Kidney capillary endothelial cell (primary cell): ENCODE results near the gene TMOD3.
"Not testable (repeated sequence)": the region's sequence is repeated elsewhere in the genome, so short reads cannot be mapped to it uniquely, and the experiment has no call there.

ENCODE experiments used
- DNase-seq: peaks from one replicate; pipeline ENCODE4 v3.0.0-alpha.2; 2018; ENCODE audit warnings: low spot score

TMOD3 gene

DNA sequence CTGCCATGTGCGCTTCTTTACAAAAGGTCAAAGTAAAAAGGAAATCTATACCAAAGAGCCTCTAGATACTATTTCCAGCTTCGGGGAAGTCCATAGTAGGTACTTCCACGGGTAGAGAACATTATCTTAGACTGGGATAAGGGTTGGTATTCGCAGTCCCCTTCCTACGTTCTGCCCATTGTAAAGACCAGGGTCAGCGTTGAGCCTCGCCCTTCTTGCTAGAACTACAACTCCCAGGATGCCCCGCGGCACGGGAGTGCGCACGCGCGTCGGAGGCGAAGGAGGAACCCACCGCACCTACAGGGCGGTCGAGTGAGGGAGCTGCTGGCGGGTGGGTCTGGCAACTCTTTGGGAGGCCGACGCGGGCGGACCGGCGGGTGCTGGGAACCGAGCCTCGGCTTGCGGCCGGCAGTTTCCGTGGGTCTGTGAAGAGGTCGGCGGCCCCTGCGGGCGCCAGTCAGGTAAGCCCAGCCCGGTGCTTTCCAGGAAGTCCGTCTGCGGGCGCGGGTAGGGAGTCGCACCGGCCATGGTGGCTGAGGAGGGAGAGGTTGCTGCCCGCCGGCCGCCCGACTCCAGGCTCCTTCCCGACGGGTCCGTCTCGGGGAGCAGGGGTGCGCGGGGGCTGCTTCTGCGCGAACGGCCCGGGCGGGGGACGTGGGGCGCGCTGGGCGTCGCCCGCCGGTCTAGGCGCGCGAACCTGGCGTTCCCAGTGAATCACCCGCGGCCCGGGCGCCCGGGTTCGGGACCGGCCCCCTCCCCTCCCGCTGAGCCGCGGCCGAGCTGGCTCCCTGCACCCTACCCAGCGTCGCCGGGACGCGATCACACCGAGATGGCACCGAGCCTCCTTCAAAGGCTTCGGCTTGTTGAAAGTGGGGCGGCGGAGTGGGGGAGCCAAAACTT is at the start of gene TMOD3:
Gene TMOD3 (plus strand): TSS at position 278 of the 900 bp plus-strand sequence. CDS start 33,232 bp downstream, outside the sequence.
- DNase-seq = peak; percentile 79

DNA sequence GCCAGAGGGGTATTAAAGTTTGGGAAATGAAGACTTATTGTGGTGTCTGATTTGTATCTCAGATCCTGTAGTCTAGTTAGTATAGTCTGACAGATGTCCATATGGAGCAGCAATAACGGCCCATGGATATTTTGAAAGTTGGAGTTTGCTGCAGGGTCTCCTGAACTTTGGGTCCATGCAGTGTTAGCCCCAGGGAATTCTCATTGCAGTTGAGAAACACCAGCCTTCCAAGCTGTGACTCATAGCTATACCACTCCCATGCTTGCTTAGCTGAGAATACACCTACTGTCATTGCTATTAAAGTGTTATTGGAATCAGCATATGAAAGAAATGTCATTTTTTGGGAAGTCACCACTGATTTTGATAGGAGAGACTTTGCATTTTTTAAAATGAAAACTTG is 48.8 kb upstream of the TMOD3 start:
- no peak for DNase-seq

DNA sequence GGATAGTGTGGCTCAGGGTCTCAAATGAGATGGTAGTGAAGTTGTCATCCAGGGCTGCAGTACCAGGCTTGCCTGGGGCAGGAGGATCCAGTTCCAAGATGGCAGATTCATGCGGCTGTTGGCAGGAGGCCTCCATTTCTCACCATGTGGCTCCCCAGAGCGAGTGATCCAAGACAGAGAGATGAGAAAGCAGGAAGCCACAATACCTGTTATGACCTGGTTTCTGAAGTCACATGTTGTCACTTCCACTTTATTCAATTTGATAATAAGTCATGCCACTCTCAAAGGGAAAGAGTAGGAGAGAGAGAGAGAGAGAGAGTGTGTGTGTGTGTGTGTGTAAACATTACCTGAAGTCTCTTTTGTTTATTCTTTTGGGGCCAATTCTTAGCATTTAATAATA is 47.9 kb upstream of the TMOD3 start:
- no peak for DNase-seq

DNA sequence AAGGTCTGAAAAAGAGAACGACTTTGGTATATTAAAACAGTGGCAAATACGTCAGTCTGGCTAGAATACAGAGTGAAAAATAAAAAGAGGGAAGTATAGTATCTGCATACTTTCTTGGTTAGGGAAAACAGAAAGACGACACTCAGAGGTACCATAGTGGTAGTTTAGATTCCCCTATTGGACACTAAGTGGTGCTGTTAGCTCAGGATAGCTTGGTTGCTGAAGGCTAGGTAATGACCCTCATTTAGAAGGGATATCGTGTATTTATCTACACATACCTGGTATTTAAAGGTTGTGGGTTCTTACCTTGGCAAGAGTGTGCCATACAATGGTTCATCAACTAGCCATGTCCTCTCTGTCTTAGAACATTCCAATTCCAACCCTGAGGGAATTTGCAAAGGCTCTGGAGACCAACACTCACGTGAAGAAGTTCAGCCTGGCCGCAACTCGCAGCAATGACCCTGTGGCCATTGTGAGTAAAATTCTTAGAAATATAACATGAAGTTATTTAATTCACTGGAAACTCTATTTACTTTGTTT is 47.0 kb upstream of the TMOD3 start:
- DNase-seq = no peak

DNA sequence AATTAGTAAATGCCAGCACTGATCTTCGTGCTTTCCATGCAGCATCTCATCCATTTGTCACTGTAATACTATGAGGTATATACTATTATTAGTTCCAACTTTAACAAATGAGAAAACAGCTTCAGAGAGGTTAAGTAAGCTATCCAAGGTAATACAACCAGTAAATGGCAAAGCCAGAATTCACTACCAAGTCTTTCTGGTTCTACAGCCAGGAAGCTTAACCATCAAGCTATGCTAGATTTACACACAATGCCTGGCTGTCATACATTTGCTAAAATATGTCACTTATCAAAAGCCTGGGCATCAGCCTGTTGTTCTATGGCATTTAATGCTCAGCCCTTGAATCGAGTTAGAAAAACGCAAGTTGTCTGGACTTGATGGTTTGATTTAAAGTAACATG is 45.5 kb upstream of the TMOD3 start:
- no peak for DNase-seq

DNA sequence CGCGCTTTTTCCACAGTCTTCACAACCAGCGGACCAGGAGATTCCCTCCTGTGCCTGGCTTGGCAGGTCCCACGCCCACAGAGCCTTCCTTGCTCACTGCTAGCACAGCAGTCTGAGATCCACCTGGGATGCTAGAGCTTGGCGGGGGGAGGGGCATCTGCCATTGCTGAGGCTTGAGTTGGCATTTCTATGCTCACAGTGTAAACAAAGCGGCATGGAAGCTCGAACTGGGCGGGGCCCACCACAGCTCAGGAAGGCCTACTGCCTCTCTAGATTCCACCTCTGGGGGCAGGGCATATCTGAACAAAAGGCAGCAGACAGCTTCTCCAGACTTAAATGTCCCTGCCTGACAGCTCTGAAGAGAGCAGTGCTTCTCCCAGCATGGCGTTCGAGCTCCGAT is 42.3 kb upstream of the TMOD3 start:
- not testable (repeated sequence) for DNase-seq

DNA sequence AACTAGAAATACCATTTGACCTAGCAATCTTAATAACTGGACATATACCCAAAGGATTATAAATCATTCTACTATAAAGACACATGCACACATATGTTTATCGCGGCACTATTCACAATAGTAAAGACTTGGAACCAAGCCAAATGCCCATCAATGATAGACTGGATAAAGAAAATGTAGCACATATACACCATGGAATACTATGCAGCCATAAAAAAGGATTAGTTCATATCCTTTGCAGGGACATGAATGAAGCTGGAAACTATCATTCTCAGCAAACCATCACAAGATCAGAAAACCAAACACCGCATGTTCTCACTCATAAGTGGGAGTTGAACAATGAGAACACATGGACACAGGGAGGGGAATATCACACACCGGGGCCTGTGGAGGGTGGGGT is 37.0 kb upstream of the TMOD3 start:
- DNase-seq = not testable (repeated sequence)

DNA sequence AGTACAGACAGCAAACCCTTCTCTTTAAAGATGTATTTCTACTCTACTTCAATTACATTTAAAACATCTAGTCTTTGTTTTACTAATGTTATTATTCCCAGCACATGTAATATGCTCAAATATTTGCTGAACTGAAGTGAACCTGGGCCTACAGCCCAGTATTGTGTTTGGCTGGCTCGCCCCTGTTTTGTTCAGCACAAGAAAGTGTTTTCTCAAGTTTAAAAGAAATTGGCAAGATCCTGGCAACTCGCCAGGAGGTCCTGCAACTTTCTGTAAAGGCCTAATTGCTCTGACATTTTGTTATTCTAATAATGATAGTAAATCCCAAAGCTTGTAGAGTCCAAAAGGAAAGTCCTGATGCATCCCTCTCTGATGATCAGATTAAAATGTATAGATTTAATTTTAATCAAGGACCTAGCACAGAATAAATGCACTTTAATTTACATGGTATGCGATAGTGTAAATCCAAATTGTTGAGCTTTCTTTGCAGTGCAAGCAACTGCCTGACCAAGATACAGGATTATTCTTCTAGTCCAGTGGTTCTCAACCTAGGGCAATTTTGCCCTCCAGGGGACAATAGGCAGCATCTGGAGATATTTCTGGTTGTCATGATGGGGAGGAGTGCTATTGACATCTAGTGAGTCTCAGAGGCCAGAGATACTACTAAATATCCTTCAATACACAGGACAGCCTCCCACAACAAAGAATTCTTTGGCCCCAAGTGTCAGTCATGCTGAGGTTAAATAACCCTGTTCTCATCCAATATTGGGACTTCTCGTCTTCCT is 35.7 kb upstream of the TMOD3 start:
- no peak for DNase-seq

DNA sequence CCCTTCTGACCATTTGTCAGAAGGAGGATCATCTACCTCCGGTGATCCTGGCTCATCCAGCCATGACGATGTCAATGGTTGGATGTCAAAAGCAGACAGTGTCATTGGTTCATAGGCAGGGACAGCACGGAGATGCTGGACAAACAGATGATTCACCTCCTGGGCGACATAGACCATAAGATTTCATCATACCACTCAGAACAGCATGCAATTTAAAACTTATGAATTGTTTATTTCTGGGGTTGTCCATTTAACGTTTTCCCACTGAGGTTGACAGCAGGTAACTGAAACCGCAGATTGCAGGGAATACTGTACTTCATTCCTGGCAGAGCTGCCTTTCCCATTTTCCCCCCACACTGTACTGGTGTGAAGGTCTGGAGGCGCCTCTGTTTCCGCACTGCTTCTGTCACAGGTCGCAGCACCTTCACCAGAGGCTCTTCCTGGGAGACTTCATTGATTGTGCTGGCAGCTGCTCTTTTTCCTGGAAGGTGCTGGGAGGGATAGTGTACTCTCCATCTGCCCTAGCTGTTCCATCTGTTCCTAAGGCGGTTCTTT is 32.5 kb upstream of the TMOD3 start:
- no peak for DNase-seq

DNA sequence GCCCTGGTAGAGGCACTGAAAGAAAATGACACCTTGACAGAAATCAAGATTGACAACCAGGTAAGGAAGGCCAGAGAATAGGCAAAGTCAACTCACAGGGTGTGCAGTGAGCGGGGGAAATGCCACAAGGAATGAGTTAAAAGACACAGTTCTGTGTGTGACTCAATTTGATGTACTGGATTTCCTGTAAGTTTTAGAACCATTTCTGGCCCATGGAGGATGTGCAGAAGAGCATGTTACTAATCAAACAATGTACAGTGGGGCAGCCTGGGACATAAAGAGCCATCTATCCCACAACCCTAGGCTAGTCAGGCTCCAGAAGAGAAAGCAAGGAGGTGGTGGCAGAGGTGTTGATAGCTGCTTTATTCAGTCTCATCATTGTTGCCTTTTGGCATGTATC is 31.2 kb upstream of the TMOD3 start:
- DNase-seq = no peak

DNA sequence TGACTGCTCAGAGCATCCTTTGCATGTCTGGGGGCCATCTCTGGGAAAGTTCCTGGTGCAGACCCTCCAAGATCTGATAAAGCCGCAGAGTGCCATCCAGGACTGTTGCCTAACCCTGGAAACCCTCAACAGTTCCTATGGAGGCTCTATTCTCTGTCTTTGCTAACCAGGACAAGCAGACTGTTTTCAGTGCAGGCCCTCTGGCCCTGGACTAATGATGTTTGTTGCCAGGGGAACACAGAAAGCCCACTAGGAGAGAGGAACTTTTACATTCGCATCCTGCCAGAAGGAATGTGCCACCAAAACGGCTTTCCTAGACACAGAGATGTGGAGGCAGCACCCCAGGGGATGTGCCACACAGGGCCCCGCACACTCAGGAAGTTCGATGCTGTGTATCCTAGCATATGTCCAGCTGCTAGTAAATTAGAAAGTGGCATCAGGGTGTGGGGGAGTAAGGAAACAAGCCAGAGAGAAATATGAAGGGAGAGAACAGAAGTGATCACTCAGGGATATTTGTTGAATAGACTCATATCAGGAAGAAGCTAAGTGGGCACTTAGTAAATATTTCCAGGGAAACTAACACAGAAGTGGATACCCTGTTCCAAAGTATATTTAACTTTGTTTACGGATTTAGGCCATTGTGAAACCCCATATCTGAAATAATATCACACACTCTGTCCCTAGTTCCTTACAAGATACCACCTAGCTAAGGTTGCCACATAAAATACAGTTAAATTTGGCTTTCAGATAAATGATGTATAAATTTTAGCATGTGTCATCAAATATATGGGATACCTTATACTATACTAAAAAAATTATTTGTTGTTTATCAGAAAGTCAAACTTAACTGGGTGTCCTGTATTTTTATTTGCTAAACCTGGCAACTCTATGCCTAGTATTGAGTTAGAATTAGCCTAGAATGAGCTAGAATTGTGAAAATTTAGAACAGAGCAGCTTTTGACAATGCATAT is 29.9 kb upstream of the TMOD3 start:
- DNase-seq = no peak

DNA sequence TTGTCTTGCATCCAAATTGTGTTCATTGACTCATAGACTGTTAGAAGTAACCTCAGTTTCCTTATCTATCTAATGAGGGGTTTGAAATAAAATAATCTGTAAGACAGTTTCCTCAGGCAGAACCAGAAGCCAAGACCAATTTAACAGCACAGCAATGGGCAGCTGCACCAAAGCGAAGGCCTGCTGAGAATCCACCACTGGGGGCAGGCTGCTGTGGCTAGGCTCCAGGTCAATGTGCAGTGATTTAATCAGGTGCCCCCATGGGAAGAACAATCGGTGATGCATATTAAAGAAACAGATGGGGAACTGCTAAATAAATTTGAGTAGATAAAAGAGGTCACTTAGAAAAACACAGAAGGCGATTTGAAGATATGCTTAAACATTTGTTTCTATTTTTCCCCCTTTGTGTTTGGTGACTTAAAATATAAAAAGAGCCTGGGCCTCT is 28.0 kb upstream of the TMOD3 start:
- no peak for DNase-seq

DNA sequence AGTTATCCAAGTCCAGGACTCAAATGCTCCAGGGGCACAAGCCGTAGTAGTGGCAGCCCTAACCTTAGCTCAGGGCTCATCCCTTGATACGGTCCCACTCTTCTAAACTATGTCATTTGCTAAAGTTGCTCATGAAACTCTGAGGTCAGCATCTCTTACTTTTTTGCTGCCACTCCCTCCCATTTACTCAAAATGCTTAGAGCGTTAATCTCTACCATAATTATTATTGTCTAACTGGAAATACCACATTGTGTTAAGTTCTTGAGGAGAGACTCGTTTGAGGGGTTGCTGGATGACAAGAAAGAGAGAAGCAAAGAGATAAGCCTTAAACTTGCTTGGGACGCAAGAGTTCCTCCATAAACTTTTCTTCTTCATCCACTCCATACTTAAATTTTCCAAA is 26.9 kb upstream of the TMOD3 start:
- no peak for DNase-seq

DNA sequence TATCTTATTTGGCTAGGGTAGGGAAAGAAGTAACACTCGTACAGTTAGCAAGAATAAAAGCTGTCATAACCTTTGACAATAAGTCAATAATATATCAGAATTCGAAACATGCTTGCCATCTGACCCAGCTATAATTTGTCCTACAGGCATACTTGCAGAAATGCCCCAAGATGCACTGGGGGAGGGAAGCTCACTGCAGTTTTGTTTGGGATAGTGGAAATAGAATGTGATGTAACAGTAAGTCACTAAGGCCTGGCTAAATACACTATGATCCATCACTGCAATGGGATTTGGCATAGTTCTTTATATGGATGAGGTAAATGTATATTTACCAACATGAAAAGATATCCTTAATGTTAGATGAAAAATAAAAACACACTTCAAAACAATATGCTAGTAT is 25.5 kb upstream of the TMOD3 start:
- DNase-seq = no peak

DNA sequence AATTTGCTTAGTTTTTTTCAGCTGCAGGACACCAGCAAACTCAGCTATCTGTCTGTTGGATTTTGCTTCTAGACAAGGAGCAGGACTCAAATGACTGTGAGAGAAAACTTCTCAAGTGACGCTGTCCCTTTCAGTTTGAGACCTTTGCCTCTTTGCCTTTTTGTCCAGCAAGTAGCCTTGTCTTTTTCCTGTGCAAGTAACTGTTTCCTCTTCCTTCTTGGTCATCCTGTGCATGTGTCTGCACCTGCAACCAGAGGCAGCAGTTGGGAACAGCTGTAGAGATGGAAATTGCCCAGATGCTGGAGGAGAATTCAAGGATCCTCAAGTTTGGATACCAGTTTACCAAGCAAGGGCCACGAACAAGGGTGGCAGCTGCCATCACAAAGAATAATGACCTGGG is 23.3 kb upstream of the TMOD3 start:
- DNase-seq = no peak

DNA sequence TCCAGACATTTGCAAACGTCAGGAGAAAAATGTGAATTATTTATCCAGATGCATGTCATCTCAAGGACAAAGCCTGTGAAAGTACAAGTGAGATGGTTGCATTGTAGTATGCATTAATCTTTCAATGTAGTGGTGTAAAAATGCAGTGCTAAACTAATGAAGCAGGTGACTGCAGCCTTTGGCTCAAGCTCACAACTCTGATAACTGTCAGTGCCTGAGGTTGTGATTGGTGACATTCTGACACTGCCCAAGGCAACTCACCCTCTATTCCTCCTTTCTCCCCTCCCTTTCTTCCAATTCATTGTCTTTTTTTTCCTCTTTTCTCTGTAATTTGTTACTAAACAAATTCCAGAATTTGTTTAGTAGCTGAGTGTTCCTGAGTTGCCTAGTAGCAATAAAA is 20.0 kb upstream of the TMOD3 start:
- DNase-seq = no peak

DNA sequence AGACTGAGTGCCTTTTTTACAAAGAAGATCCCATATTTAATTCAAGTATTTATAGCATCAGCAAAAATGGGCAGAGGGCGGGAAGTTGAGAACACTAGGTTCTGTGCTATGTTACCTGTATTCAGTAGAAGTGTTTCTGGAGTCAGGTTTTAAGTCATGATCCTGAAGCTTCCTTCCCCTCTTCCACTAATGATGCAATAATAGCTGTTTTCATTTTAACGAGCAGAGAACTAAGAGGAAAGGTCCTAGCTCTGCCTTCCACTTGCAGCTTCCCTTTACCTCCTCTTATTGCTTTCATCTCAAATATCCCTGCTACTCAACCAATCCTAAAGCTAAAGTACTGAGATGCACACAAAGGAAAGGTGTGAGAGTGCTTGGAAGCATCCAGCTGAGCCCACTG is 16.9 kb upstream of the TMOD3 start:
- DNase-seq = no peak

DNA sequence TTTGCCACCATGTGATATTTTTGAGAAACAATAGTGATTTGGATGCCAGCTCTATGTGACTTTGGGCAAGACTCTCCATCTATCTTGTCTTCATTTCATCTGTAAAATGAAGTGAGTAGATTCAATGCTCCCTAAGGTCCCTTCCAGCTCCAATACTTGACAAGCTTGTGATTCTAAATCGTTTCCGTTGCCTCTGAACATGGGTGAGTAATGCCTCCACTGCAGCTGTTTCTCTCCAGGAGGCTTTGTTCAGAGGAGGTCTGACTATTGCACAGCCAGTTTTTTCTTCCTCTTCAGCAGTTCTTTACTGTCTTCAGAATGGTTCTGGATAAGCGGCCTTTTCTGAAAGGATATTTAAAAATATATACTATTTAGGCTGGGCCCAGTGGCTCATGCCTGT is 14.8 kb upstream of the TMOD3 start:
- DNase-seq = no peak

DNA sequence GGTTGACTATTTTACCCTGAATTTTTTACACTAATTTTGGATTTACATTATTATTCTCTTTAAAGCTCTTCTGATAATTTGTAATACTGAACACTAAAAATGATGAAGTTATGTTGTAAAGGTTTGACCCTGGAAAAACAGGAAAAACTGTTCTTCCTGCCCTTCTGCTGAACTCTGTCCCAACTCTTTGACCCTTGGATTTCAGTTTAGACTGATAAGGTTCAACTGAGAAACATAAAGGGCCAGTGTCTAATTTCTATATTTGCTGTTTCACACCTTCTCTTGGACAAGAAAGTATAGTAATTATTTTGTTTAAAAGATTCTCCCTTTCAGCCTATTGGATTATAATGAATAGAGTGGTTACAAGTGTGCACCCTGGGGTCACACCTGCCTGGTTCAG is 12.8 kb upstream of the TMOD3 start:
- no peak for DNase-seq

DNA sequence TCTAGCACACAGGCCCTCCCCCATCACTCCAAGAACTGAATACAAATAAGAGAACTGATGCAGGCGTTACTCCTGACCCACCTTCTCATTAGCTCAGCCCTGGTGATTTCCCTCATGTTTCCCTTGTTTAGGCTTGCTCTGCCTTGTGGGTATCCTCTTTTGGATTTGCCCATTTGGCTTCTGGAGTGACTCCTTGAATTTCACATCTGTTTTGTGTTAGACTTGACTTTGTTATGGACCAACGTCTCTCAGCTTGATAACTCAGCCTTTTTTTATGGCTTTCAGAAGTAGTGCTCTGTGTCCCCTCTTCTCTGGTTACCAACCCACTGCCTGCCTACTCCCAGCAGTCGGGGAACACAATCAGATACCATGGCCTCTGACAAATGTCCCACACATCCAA is 11.3 kb upstream of the TMOD3 start:
- DNase-seq = no peak

DNA sequence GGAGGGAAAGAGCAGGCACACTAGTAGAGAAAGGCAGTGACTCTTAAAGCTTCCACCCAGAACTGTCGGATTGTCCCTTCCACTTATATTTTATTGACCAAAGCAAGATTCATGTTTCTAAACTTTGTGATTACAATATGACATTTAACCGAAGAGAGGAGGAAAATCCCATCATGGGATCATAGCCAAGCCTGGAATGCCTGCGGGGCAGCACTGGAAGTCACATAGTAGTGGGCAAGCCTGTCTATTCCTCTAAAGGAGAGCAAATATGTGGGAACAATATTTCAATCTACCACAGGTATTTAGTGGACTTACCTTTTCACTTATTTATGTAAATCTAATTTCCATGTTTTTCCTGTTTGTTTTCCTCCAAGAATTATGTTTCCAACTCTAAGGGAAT is 3.8 kb upstream of the TMOD3 start:
- no peak for DNase-seq
